HCEC 1CT (cell line): ENCODE results near the gene MYBBP1A.

Experiments
- DNase-seq: peaks from one replicate; pipeline ENCODE4 v3.0.0-alpha.2; 2017

Gene MYBBP1A

GRCh38 chr17:4499431-4500190 lies 55.6 kb downstream of the MYBBP1A start:
- DNase-seq = peak; percentile 2

DNA sequence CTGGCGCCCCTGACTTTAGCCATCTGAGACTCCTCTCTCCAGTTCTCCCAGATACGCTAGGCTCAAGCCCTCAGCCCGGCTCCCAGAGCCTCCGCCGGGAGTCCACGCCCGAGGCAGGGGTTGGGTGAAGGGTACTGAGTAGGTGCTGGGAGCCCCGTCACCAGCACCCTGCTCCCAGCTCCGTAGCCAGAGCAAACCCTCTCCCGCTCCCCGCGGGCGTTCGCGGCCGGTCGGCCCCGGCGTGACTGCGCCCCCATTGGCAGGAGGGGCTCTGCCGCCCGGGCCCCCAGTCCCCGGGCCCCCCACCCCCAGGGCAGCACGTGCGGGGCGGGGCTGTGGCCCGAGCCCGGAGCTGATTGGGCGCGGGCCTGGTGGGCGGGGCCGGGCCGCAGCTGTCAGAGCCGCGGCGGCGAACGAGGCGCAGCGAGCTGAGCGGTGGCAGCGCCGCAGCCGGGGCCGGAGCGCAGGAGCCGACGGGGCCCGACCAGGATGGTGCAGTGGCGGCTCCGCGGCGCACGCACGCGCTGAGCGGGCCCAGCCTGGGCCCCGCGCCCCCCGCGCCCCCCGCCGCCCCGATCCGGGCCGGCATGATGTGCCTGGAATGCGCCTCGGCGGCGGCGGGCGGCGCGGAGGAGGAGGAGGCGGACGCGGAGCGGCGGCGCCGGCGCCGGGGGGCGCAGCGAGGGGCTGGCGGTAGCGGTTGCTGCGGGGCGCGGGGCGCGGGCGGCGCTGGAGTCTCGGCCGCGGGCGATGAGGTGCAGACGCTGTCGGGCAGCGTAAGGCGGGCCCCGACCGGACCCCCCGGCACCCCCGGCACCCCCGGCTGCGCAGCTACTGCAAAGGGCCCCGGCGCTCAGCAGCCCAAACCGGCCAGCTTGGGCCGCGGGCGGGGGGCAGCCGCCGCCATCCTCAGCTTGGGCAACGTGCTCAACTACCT lies 56.5 kb downstream of the MYBBP1A start, which contains the start of gene SPNS2:
SPNS2 (plus strand) TSS at position 421 of the 937 bp plus-strand sequence; CDS start at position 588, 167 bp downstream.
- DNase-seq = peak; percentile 13

DNA sequence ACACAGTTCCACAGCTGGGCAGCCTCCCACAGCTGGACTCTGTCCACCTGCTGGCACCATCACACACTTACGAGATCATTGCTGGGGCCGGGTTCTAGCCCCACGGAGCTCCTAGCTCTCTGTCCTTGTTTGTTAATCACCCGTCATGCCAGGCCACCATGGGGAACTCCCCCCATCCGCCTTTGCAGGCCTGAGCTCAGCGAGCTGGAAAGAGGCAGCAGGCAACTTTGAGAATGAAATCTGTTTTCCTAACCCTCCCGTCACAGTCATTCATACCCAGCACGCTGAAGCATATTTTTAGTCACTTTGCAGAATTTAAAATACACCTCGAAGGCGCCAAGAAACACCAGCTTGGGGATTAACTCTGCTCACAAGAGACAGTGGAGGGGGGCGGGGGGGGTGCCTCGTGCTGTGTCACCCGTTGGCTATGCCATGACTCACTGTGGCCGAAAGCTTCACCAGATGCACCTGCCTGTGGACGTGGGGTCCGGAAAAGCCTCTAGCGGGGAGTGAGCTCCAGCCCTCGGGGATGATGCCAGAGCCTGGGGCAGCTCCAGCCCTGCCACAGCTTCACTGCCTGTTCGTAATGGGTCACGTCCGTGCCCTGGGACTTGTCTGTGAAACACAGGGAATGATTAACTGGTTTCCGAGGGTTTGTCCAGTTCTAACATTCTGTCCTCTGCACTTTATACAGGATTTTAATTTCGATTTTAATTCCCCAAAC lies 57.9 kb downstream of the MYBBP1A start:
- DNase-seq = peak; percentile 29

GRCh38 chr17:4492721-4493561 lies 62.2 kb downstream of the MYBBP1A start:
- DNase-seq = no peak

DNA sequence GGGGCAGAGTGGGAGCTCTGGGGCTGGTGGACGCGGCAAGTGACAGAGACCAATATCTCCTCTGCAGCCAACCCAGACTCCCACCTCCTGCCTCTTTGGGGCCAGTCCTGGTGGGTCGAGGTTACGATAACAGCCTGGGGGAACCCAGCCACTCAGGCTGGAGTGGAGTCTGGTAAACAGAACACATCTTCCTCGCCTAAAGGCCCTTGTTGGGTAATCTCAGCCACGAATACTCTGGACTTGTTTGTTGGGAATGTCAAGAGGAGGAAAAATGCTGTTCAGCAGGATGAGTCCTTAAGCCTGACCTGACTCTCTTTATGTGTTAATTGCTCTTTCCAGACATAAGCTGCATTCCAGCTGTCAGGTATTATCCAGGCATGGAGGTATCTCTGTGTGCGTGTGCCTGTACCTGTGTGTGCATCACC lies 64.5 kb downstream of the MYBBP1A start:
- DNase-seq = no peak

- no peak for DNase-seq
Measured at GRCh38 chr17:4490109-4490591, 65.0 kb downstream of the MYBBP1A start.

- no peak for DNase-seq
Measured at GRCh38 chr17:4488989-4489595, 66.1 kb downstream of the MYBBP1A start.
